H1 (cell line): ENCODE results near the gene PTPRE. TPM values are rescaled to one million over a fixed set of nuclear protein-coding genes. Genes with fewer than 3 reads are reported as not detected.

Experiments used
- CTCF ChIA-PET: fragments of 300-600 bp; sonication (Branson Sonifier 250); formaldehyde crosslinking; loops from one replicate; lab custom pipeline; 2021; ENCODE audit not compliant: partially characterized antibody; lab: Charles Lee
- POLR2A ChIA-PET: fragments of 300-600 bp; sonication (Branson Sonifier 250); formaldehyde crosslinking; loops from one replicate; lab custom pipeline; 2021; ENCODE audit warnings: inconsistent platforms; ENCODE audit not compliant: partially characterized antibody; lab: Charles Lee
- DNase-seq, 2 experiments: peaks; one replicate each; pipeline versions ENCODE4 v3.0.0 to v3.0.0-alpha.2; 2010 to 2022; ENCODE audit warnings: low spot score in 2 of 2, low read depth in 1 of 2, mixed read lengths in 1 of 2
- FAIRE-seq: peaks from 2 replicates; lab custom pipeline; 2011; peaks lifted over from hg19 to GRCh38; lab: Jason Lieb, UNC
- H2AFZ ChIP-seq: 2 replicates; pipeline ENCODE4 v1.8.1; 2012; ENCODE audit warnings: low read length, inconsistent platforms
- H2AK5ac ChIP-seq: 2 replicates; pipeline ENCODE4 v1.6.1; 2013; ENCODE audit warnings: low read depth, low read length
- H2BK120ac ChIP-seq: replicated peaks from 2 replicates; pipeline ENCODE3; 2013; ENCODE audit warnings: low read depth, low read length, inconsistent platforms
- H2BK12ac ChIP-seq: 2 replicates; pipeline ENCODE4 v1.6.1; 2013; ENCODE audit warnings: low read depth, low read length
- H2BK15ac ChIP-seq: 2 replicates; pipeline ENCODE4 v1.6.1; 2013; ENCODE audit warnings: low read length
- H2BK20ac ChIP-seq: 2 replicates; pipeline ENCODE4 v1.6.1; 2013; ENCODE audit warnings: low read length
- H2BK5ac ChIP-seq: 2 replicates; pipeline ENCODE4 v1.6.1; 2013; ENCODE audit warnings: low read depth, low read length
- H3K14ac ChIP-seq: 2 replicates; pipeline ENCODE4 v1.6.1; 2013; ENCODE audit warnings: inconsistent platforms; ENCODE audit not compliant: insufficient read length
- H3K18ac ChIP-seq: 2 replicates; pipeline ENCODE4 v1.6.1; 2013; ENCODE audit warnings: low read length; ENCODE audit errors: extremely low read depth
- H3K23ac ChIP-seq: 2 replicates; pipeline ENCODE4 v1.6.1; 2013; ENCODE audit warnings: inconsistent platforms; ENCODE audit not compliant: insufficient read length
- H3K23me2 ChIP-seq: 2 replicates; pipeline ENCODE4 v1.6.1; 2013; ENCODE audit warnings: low read depth, low read length
- H3K27ac ChIP-seq: 2 replicates; pipeline ENCODE4 v1.6.1; 2011; ENCODE audit warnings: low read depth, low read length, inconsistent platforms
- H3K27me3 ChIP-seq, 4 experiments: replicated peaks in 1 of 4; 1 replicate in 1 of 4; 2 replicates in 3 of 4; pipeline versions ENCODE4 v1.6.1 to v1.8.1; 2011 to 2013; ENCODE audit warnings: low read length in 3 of 4, mild to moderate bottlenecking in 3 of 4, inconsistent platforms in 2 of 4, mixed read lengths in 2 of 4, moderate library complexity in 1 of 4; ENCODE audit not compliant: control insufficient read depth in 3 of 4, insufficient read depth in 3 of 4; ENCODE audit errors: extremely low read depth in 1 of 4
- H3K36me3 ChIP-seq, 4 experiments: 2 replicates each; pipeline versions ENCODE4 v1.6.1 to v1.8.1; 2011 to 2013; ENCODE audit warnings: mild to moderate bottlenecking in 4 of 4, low read length in 3 of 4, moderate library complexity in 2 of 4, control low read depth in 1 of 4, inconsistent platforms in 1 of 4; ENCODE audit not compliant: insufficient read depth in 4 of 4, control insufficient read depth in 2 of 4
- H3K4ac ChIP-seq: replicated peaks from 2 replicates; pipeline ENCODE3; 2013; ENCODE audit warnings: low read length, low read depth, mixed read lengths, inconsistent platforms; ENCODE audit not compliant: insufficient read length
- H3K4me1 ChIP-seq, 4 experiments: replicated peaks in 1 of 4; 1 replicate in 1 of 4; 2 replicates in 3 of 4; pipeline versions ENCODE4 v1.6.1 to v1.8.1; 2011 to 2013; ENCODE audit warnings: low read length in 3 of 4, inconsistent platforms in 2 of 4, mixed read lengths in 1 of 4; ENCODE audit not compliant: insufficient read depth in 4 of 4, control insufficient read depth in 3 of 4
- H3K4me2 ChIP-seq, 2 experiments: 2 replicates each; pipeline versions ENCODE4 v1.6.1 to v1.8.1; 2011 to 2013; ENCODE audit warnings: low read depth in 2 of 2, low read length in 2 of 2, control low read depth in 1 of 2, inconsistent platforms in 1 of 2, mild to moderate bottlenecking in 1 of 2; ENCODE audit not compliant: insufficient read depth in 1 of 2
- H3K4me3 ChIP-seq, 4 experiments: fragments of 200-600, 300-600 bp in 1 of 4; sonication (generic), shearing (Covaris generic), sonication (Bioruptor Twin) in 1 of 4; 2 replicates each; pipeline versions ENCODE4 v1.5.1 to v1.8.1; 2011 to 2016; ENCODE audit warnings: low read length in 4 of 4, low read depth in 3 of 4, control low read depth in 2 of 4, inconsistent platforms in 2 of 4, mild to moderate bottlenecking in 2 of 4, mixed read lengths in 1 of 4, moderate library complexity in 1 of 4; ENCODE audit not compliant: insufficient read depth in 2 of 4; ENCODE audit errors: extremely low read depth in 1 of 4
- H3K56ac ChIP-seq: replicated peaks from 2 replicates; pipeline ENCODE3; 2013; ENCODE audit warnings: low read depth, mild to moderate bottlenecking, mixed read lengths, low read length, inconsistent platforms; ENCODE audit not compliant: insufficient read length
- H3K79me1 ChIP-seq: 2 replicates; pipeline ENCODE4 v1.6.1; 2013; ENCODE audit warnings: low read depth, low read length, control low read depth
- H3K79me2 ChIP-seq, 2 experiments: 2 replicates each; pipeline versions ENCODE4 v1.6.1 to v1.8.1; 2012 to 2013; ENCODE audit warnings: low read length in 2 of 2, mild to moderate bottlenecking in 2 of 2, inconsistent platforms in 1 of 2; ENCODE audit not compliant: insufficient read depth in 2 of 2, control insufficient read depth in 1 of 2
- H3K9ac ChIP-seq, 4 experiments: replicated peaks in 1 of 4; 1 replicate in 1 of 4; 2 replicates in 3 of 4; pipeline versions ENCODE4 v1.6.1 to v1.8.1; 2011 to 2013; ENCODE audit warnings: low read depth in 3 of 4, low read length in 3 of 4, control low read depth in 2 of 4, mild to moderate bottlenecking in 2 of 4, moderate library complexity in 2 of 4, inconsistent platforms in 1 of 4; ENCODE audit errors: extremely low read depth in 1 of 4
- H3K9me3 ChIP-seq, 2 experiments: 2 replicates each; pipeline versions ENCODE4 v1.6.1 to v1.8.1; 2012 to 2013; ENCODE audit warnings: mild to moderate bottlenecking in 2 of 2, moderate library complexity in 2 of 2, control low read depth in 1 of 2, inconsistent platforms in 1 of 2, low read depth in 1 of 2, low read length in 1 of 2, mixed read lengths in 1 of 2; ENCODE audit not compliant: insufficient read depth in 2 of 2
- H4K20me1 ChIP-seq, 2 experiments: replicated peaks in 1 of 2; 2 replicates each; pipeline versions ENCODE3 to v1.8.1; 2011 to 2013; ENCODE audit warnings: inconsistent platforms in 2 of 2, low read length in 2 of 2, mild to moderate bottlenecking in 1 of 2; ENCODE audit not compliant: insufficient read depth in 2 of 2, control insufficient read depth in 1 of 2
- H4K5ac ChIP-seq: 2 replicates; pipeline ENCODE4 v1.6.1; 2013; ENCODE audit warnings: low read length, low read depth, mixed read lengths, inconsistent platforms; ENCODE audit not compliant: insufficient read length
- H4K8ac ChIP-seq: 2 replicates; pipeline ENCODE4 v1.8.0; 2013; ENCODE audit warnings: mild to moderate bottlenecking, moderate library complexity, low read length, inconsistent platforms; ENCODE audit not compliant: insufficient read depth; ENCODE audit errors: extremely low read depth
- H4K91ac ChIP-seq: replicated peaks from 2 replicates; pipeline ENCODE3; 2013; ENCODE audit warnings: low read length, mixed read lengths, inconsistent platforms; ENCODE audit not compliant: insufficient read length
- BCL11A ChIP-seq, 2 experiments: IDR thresholded peaks; one replicate each; pipeline ENCODE4 v1.6.1; 2011; ENCODE audit warnings: low read depth in 2 of 2, low read length in 2 of 2, mild to moderate bottlenecking in 2 of 2
- CBX8 ChIP-seq: fragments of 300-800, 300-1000 bp; sonication (generic); IDR thresholded peaks from 2 replicates; pipeline ENCODE4 v1.7.1; 2016; ENCODE audit warnings: low read depth, low read length, borderline replicate concordance
- CEBPB ChIP-seq: IDR thresholded peaks from 2 replicates; pipeline ENCODE4 v1.6.1; 2012; ENCODE audit warnings: low read depth, low read length
- FOSL1 ChIP-seq: IDR thresholded peaks from 2 replicates; pipeline ENCODE4 v1.6.1; 2011; ENCODE audit warnings: mild to moderate bottlenecking, low read depth, low read length, moderate library complexity; ENCODE audit not compliant: insufficient read depth
- GTF2F1 ChIP-seq: IDR thresholded peaks from 2 replicates; pipeline ENCODE4 v1.6.1; 2012; ENCODE audit warnings: low read depth, low read length, improper control_type of control experiment, borderline replicate concordance
- JUND ChIP-seq: IDR thresholded peaks from 2 replicates; pipeline ENCODE4 v1.6.1; 2011; ENCODE audit warnings: mild to moderate bottlenecking, improper control_type of control experiment, low read length
- PHF8 ChIP-seq: fragments of 200-600 bp; sonication (generic); conservative IDR thresholded peaks from 2 replicates; pipeline ENCODE4 v1.7.1; 2012; ENCODE audit warnings: low read depth, mild to moderate bottlenecking, inconsistent platforms, low read length, moderate library complexity
- SIRT6 ChIP-seq: IDR thresholded peaks from one replicate; pipeline ENCODE4 v1.7.1; 2012; ENCODE audit warnings: low read length, inconsistent platforms
- TCF12 ChIP-seq: IDR thresholded peaks from 2 replicates; pipeline ENCODE4 v1.6.1; 2011; ENCODE audit warnings: low read depth, mild to moderate bottlenecking, low read length
- YY1 ChIP-seq: IDR thresholded peaks from 2 replicates; pipeline ENCODE4 v1.6.1; 2011; ENCODE audit warnings: low read depth, mild to moderate bottlenecking, low read length
- WGBS, 2 experiments: shearing (Covaris generic) in 1 of 2; methylation state at CpG; one replicate each; pipeline versions ENCODE4 v1.1.6 to v1.1.7; 2013 to 2015; ENCODE audit warnings: low lambda C conversion rate in 2 of 2, mixed read lengths in 2 of 2, inconsistent platforms in 1 of 2, low coverage in 1 of 2, missing lambda C conversion rate in 1 of 2; ENCODE audit not compliant: insufficient replicate concordance in 2 of 2, insufficient coverage in 1 of 2, insufficient read length in 1 of 2; ENCODE audit errors: extremely low coverage in 1 of 2, missing lambda C conversion rate in 1 of 2; 5-methylcytosine and 5-hydroxymethylcytosine counted together
- polyA plus RNA-seq, 7 experiments: library from polyadenylated mRNA; depleted of rRNA in 3 of 7; stranded (reverse) in 5 of 7; unstranded in 2 of 7; fragments of >200 nt in 5 of 7; fragments of 200-250 nt in 2 of 7; gene quantifications; 1 replicate in 5 of 7; 2 replicates in 1 of 7; 4 replicates in 1 of 7; pipeline versions ENCODE4 v1.2.1 to v1.2.3, GENCODE V29; 2011 to 2013; ENCODE audit warnings: missing spikeins in 2 of 7, mixed read lengths in 2 of 7
- total RNA-seq: library from RNA; stranded (reverse); fragmentation: NEBNext Ultra II Directional; extraction: Animal tissue kit (Norgen Biotek cat#: 25700); gene quantifications from 2 replicates; pipeline ENCODE4 v1.2.1, GENCODE V29; 2021
- TF ChIP-seq, protein P1 (sequence below): IDR thresholded peaks from 2 replicates; pipeline ENCODE4 v1.6.1; 2012; ENCODE audit warnings: inconsistent platforms
- TF ChIP-seq, protein P2 (sequence below): IDR thresholded peaks from 2 replicates; pipeline ENCODE4 v1.6.1; 2012; ENCODE audit warnings: low read length, inconsistent platforms

PTPRE gene
- total and polyA plus RNA-seq, 2 of the 8 experiments (the other 6 are each of a cell fraction or from before 2014, with no cell fraction given), result 0.33 to 0.54 TPM

DNA sequence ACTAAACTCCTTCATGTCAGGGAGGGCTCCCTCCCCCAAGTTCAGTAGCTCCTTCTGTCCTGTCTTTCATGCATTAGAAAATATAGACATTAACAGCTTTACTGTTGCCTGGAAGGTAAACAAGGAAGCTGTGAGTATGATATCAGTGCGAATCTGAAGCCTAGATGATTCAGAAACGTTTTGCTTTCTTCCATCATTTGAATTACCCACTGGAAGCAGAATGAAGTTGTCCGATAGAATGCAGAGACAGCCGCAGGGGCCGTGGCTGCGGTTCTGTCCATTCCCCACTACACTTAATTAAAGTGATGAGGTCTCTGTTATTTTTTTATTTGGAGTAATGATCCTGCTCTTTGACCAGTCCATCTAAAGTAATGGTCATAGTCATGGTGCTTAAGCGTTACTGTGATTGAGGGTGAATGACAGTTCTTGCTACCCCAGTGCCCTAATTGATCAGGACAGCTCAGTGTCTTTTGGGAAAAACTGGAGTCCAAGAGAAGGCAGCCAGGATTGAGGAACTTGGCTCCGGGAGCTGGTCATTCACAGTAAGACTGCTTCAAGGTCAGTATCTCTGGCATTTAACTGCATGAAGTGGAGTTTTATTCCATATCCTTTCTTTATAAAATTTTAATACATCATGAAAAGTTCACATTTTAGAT lies 69.9 kb downstream of the PTPRE start:
- no peaks in the 10 kb centered on the region; a peak in 1 of 8 replicates for H3K36me3 ChIP-seq
- CTCF ChIA-PET, result interaction anchor here (1.0 to 4.3 kb wide), 6 partner anchors 10 to 71 kb away, joined by 3 to 17 read pairs (median 4); partner anchors contain the start of gene PTPRE
- no peak for TF ChIP-seq TCF12
- TF ChIP-seq YY1, result no peak
- TF ChIP-seq GTF2F1, result no peak
- TF ChIP-seq SIRT6, result no peak
- no peak for TF ChIP-seq FOSL1
- no peak for TF ChIP-seq CEBPB
- no peak for TF ChIP-seq JUND
- TF ChIP-seq, protein P1, sequence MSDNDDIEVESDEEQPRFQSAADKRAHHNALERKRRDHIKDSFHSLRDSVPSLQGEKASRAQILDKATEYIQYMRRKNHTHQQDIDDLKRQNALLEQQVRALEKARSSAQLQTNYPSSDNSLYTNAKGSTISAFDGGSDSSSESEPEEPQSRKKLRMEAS, result no peak
- TF ChIP-seq, protein P2, sequence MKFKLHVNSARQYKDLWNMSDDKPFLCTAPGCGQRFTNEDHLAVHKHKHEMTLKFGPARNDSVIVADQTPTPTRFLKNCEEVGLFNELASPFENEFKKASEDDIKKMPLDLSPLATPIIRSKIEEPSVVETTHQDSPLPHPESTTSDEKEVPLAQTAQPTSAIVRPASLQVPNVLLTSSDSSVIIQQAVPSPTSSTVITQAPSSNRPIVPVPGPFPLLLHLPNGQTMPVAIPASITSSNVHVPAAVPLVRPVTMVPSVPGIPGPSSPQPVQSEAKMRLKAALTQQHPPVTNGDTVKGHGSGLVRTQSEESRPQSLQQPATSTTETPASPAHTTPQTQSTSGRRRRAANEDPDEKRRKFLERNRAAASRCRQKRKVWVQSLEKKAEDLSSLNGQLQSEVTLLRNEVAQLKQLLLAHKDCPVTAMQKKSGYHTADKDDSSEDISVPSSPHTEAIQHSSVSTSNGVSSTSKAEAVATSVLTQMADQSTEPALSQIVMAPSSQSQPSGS, result no peak
- no peak for TF ChIP-seq CBX8
- no peak for TF ChIP-seq BCL11A (IDR thresholded peaks at IDR 0.05; ENCODE audit: low read depth in 2 of 2, low read length in 2 of 2)
- TF ChIP-seq PHF8, result no peak

More for the DNA sequence above, 69.9 kb downstream of the PTPRE start:
- no peak overlapping the region for H2AFZ ChIP-seq
- 83% methylated on average over 8 of the region's 8 CpGs; no CpG with 5 or more reads in 1 of the 2 experiments for WGBS, 2 experiments
- no peaks in the 10 kb centered on the region for H3K79me2 ChIP-seq
- H2BK12ac ChIP-seq, result no peak overlapping the region
- H3K56ac ChIP-seq, result no peak overlapping the region
- no peak overlapping the region for H2BK15ac ChIP-seq
- POLR2A ChIA-PET, result interaction anchor here (1.0 kb wide), 1 partner anchor 24 kb away, joined by 4 read pairs; no protein-coding TSS in a partner anchor
- no peaks in the 10 kb centered on the region for H3K79me1 ChIP-seq
- no peak overlapping the region for H3K14ac ChIP-seq
- H3K18ac ChIP-seq, result no peak overlapping the region
- H4K20me1 ChIP-seq, result no peaks in the 10 kb centered on the region
- no peak overlapping the region for H3K4me3 ChIP-seq
- H4K91ac ChIP-seq, result no peak overlapping the region
- no peak overlapping the region for H3K23ac ChIP-seq
- no peak overlapping the region for H2AK5ac ChIP-seq
- no peak overlapping the region for H2BK120ac ChIP-seq
- H3K27ac ChIP-seq, result no peak overlapping the region
- FAIRE-seq (no peak), DNase-seq (no peak)
- no peaks in the 10 kb centered on the region for H3K27me3 ChIP-seq
- no peak overlapping the region for H4K5ac ChIP-seq
- no peak overlapping the region for H3K4ac ChIP-seq
- no peak overlapping the region for H4K8ac ChIP-seq
- peaks cover 3 to 7% of the 10 kb centered on the region in 2 experiments; a peak in 1 of 4 replicates for H3K9me3 ChIP-seq
- no peak overlapping the region for H2BK5ac ChIP-seq
- no peak overlapping the region for H3K9ac ChIP-seq
- no peak overlapping the region for H2BK20ac ChIP-seq
- no peak overlapping the region for H3K4me2 ChIP-seq
- H3K4me1 ChIP-seq, result peaks cover 0 to 5% (median 0%) of the 10 kb centered on the region in 4 experiments; a peak in 3 of 7 replicates
- H3K23me2 ChIP-seq, result no peaks in the 10 kb centered on the region
